HG03139 (cell line): ENCODE data around the gene C6orf136.
"Not testable (repeated sequence)": the region's sequence is repeated elsewhere in the genome, so short reads cannot be mapped to it uniquely, and the experiment has no call there.

Experiments used
- ATAC-seq: cut with Tn5 transposase; IDR thresholded peaks from one replicate; pipeline ENCODE4 v1.9.1; 2021; ENCODE audit not compliant: unreplicated experiment

The C6orf136 gene, protein sequence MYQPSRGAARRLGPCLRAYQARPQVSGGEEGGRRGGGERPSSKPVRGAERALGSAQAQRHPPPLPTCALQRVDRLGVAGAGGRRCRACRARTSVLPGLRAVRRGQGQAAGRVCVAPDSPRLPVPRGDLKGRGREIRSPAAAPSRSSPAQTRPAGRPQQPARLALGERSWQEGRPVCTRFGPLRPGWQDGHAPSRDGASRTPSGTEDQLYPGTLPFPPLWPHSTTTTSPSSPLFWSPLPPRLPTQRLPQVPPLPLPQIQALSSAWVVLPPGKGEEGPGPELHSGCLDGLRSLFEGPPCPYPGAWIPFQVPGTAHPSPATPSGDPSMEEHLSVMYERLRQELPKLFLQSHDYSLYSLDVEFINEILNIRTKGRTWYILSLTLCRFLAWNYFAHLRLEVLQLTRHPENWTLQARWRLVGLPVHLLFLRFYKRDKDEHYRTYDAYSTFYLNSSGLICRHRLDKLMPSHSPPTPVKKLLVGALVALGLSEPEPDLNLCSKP

DNA sequence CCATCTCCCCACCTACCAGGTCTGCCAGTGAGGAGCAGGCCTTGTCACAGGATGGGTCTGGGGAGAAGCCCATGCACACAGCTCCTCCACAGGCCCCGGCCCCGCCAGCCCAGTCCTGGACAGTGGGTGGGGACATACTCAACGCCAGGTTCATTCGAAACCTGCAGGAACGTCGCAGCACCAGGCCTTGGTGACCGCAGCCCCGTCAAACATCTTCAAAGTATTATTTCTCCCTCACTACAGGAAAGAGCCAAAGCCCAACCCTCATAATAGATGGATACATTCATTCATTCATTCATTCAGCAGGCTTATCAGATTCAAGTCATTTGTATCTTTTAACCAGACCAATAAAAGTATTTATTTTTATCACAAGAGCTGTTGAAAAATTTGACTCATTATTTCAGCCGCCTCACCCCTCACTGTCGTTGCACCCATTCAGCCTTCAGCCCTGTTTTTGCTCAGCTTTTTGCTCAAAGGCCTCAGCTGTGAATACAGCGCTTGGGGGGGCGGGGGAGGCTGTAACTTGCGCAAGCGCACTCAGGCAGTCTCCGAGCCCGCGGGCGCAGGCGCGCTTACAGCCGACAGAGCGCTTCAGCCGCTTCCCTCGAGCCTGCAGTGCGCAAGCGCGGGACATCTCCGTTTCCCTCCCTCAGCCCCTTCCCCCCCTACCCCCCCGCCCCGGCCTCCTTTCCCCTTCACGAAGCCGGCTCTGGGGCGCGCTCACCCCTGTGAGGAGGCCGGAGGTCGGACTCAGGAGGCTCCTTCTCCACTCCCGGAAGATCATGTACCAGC is at the start of gene C6orf136:
Gene C6orf136, plus strand, starts transcription at position 684 of the 792 bp plus-strand sequence. Its CDS starts 99 bp downstream, at position 783.
- ATAC-seq, result peak; percentile 47

DNA sequence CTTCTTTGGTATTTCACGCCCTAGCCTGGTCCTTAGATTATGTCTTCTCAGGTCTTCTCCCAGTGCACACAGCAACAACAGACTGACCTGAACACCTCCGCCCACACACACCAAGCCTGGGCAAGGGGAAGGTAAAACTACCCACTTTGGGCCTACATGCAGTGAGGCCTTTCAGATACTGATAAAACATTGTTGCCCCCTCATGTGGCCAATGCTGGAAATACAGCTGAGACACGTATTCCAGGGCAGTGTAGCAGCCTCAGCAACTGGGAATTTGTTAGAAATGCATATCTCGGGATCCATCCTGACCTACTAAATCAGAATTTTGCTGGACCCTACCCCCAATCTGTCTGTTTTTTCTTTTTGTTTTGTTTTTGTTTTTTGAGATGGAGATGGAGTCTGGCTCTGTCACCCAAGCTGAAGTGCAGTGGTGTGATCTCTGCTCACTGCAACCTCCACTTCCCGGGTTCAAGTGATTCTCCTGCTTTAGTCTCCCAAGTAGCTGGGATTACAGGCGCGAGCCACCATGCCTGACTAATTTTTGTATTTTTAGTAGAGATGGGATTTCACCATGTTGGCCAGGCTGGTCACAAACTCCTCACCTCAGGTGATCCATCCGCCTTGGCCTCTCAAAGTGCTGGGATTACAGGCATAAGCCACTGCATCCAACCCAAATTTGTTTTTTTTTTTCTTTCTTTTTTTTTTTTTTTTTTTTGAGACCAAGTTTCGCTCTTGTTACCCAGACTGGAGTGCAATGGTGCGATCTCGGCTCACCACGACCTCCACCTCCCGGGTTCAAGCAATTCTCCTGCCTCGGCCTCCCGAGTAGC is 49.4 kb upstream of the C6orf136 start:
- not testable (repeated sequence) for ATAC-seq

DNA sequence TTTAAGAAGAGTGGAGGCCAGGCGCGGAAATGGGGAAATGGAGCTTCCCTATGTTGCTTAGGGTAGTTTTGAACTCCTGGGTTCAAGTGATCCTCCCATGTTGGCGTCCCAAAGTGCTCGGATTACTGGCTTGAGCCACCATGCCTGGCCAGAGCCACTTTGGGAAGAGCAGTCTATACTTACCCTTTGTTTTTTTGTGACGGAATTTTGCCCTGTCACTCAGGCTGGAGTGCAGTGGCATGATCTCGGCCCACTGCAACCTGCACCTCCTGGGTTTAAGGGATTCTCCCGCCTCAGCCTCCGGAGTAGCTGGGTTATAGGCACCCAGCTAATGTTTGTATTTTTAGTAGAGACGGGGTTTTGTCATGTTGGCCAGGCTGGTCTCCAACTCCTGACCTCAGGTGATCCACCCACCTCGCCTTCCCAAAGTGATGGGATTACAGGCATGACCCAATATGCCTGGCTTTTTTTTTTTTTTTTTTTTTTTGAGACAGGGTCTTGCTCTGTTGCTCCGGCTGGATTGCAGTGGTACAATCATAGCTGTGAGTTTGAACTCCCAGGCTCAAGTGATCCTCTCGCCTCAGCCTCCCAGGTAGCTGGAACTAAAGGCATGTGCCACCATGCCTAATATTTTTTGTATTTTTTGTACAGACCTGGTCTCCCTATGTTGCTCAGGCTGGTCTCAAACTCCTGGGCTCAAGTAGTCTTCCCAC is 47.9 kb upstream of the C6orf136 start:
- ATAC-seq, result no peak

DNA sequence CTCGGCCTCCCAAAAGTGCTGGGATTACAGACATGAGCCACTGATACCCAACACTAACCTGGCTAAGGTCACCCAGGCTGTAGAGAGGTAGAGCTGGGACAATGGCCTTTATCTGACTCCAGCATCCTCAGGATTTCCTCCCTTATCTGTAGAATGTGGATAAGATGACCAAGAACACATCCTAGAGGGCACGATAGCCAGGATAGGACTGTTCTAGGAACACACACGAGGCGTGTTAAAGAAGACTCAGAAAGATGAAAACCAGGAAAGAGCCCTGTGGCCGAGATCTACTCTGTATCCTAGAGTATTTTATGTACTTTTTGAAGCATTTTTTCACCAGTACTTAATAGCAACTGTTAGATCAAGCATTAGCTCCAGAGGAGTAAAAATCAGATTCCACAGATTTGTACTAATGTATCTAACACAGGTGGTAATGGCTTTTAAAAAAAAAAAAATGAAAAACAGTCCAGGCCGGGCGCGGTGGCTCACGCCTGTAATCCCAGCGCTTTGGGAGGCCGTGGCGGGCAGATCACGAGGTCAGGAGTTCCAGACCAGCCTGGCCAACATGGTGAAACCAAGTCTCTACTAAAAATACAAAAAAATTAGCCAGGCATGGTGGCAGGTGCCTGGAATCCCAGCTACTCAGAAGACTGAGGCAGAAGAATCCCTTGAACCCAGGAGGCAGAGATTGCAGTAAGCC is 47.2 kb upstream of the C6orf136 start:
- no peak for ATAC-seq

DNA sequence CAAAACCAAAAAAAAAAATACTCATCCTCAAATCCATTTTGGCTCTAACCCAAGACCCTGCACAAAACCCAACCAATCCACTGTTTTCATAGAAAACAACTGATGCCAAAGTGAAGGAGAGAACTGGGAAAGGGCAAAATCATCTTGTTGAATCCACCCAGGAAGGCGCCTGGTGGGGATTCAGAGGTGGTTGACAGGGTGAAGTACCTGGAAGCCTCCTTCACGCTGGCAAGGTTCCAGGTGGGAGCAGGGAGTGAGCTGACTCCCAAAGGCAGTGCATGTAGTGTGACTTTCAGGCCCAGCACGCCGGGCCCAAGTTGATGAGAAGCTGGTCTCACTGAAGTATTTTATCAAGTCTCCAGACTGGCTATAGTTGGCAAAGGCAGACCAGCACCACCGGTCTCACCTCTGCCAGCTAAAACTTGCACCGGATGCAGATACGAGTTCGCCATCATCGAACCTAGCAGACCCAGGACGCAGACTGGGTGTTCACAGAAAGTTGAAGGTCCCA is 46.4 kb upstream of the C6orf136 start:
- ATAC-seq, result no peak

DNA sequence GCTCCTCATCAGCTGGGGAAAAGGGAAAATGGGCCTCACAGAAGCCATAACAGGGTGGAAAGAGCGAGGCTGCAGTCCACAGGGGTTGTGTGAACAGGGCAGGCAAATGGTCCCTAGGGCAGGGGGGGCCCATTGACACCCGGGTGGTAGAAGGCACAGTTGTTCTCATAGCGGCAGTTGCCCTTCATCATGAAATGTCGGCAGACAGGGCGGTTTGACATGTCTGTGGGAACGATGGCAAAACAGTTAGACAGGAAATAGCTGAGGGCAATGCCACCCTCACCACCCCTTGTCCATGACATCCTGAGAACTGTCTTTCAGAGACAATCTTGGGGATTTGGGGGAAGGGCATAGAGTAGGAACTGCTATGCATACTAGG is 45.5 kb upstream of the C6orf136 start:
- ATAC-seq, result no peak

DNA sequence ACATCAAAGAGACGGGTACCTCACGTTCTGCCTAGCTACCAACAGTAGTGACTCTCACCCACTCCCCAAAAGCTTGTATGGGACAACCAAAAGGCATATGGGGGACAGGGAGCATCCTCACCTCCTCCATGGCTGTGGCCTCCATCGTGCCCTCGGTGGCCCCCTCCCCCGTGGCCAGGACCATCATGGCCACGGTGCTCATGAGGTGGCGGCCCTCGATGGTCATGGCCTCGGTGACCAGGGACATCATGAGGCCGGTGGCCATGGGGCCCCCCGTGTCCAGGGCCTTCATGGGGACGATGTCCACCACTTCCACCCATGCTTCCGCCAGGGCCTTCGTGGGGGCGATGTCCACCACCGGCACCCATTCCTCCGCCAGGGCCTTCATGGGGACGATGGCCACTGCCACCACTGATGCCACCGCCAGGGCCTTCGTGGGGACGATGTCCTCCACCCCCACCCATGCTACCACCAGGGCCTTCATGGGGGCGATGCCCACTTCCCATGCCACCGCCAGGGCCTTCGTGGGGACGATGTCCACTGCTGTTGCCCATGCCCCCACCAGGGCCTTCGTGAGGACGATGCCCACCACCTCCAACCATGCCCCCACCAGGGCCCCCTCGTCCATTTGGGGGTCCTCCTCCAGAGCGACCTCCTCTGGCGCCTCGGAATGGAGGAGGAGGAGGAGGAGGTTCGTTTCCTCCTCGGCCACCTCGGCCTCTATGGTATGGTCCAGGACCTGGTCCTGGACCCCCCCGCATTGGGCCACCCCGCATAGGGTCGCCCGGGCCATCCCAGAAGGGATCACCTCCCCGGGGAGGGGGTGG is 44.9 kb upstream of the C6orf136 start:
- ATAC-seq, result no peak

DNA sequence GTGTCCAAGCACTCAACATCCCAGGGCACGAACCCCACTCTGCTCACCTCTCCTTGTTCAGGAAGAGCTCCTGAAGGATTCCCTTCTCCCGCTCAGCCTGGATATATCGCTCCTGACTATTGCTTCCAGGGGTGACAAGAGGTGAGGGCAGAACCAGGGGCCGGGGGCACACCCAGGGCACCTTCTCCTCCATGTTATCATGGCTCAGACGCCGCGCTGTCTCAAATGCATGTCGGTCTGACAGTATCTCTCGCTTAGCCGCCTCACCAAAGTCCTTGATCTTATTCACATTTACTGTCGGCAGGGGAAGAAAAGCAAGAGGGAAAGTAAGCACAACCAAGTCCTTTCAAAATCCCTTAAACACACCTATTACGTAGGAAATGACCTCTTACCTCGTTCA is 43.0 kb upstream of the C6orf136 start:
- ATAC-seq, result no peak

DNA sequence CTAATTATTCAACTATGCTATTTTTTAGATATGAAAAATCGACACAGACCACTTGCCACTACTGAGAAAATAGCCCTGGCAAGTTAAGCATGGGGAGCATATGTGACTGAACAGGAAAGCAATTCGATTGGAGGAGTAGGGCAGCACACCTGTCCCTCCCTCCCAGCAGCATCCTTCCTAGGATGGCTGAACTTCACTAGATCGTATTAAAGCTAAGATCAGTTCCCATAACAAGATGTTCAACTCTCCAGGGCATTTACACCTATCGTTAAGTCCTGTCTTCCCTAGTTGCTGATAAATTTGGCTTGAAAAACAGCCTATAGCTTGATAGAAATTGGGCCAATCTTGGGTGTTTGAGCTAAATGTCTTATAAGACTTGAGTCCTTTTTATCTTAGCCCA is 36.9 kb upstream of the C6orf136 start:
- no peak for ATAC-seq

DNA sequence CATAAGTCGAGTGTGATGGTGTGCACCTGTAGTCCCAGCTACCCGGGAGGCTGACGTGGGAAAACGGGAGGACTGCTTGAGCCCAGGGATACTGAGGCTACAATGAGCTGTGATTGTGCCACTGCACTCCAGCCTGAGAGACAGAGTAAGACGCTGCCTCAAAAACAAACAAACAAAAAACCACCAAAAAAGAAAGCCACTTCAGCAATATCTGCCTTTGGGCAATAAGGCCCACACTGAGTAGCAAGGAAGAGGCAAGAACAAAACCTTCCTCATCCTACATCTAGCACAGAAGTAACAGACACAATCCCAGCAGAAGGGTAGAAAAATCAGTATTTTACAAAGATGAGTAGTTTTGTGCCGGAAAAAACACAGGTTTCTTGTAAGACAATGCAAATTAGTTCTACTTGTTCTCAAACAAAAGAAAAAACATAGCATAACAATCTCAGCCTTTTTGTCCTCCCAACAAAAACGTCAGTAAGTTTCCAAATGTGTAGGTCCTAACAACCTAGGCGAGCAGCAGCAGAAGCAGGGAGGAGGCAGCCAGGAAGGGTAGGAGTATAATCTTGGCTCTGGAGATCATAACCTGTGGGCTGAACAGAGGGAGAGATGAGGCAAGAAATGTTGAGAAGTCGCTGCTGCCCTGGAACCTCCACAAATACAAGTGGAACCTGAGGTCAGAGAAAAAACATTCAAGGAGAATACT is 35.6 kb upstream of the C6orf136 start:
- ATAC-seq, result no peak

DNA sequence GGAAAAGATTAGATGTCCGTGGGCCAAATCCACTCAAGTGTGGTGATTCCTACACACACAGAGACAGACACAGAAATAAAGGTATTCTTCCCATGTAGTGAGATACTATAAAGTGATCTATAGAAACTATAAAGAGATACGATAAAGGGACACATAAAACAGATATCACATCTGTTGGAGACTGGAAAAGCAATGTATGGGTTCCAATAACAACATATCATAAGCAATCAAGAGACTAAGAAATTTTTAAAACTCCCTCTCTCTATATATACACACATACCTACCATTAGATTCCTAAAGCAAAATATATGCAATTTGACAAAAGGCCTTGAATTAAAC is 35.1 kb upstream of the C6orf136 start:
- no peak for ATAC-seq

DNA sequence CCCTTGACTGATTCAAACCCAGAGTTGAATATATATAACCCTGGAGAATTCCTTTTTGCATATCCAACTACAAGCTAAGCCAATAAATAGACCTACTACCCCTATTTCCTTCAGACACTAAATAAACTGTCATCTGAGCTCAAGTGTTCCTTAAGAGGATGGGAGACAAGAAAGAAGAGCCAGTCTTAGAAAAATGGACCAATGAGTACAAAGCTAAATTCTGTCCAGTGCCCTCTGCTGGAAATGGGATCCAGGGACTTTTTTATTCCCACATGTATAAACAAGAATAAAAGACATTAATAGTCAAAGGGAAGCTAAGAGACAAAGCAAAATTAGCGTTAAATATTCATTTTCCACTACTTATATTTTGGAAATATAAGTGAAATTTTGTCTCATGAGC is 34.7 kb upstream of the C6orf136 start:
- no peak for ATAC-seq

DNA sequence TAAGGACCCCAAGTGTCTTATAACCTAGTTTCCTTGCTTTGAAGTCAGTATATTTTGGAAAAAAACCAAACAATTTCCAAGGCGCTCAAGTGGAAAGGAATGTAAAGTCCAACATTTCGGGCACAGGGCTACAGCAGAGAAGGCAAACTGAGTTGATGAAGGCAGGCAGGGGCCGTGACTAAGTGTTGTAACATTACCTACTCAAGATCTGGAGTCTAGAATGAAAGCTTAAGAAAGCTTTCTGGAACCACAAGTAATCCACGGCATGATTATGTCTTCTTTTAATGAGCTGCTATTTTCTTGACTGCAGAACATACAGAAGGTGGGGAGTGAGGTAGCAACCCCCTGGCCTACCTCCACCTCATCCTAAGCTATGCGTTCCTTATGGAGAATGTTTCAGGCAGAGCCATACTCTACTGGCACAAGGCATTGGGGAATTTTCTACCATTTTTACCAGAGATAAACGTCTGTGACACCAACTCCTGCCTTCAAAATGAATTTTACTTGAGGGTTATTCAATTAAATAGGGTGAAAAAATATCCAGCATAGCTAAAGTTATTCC is 34.2 kb upstream of the C6orf136 start:
- no peak for ATAC-seq

DNA sequence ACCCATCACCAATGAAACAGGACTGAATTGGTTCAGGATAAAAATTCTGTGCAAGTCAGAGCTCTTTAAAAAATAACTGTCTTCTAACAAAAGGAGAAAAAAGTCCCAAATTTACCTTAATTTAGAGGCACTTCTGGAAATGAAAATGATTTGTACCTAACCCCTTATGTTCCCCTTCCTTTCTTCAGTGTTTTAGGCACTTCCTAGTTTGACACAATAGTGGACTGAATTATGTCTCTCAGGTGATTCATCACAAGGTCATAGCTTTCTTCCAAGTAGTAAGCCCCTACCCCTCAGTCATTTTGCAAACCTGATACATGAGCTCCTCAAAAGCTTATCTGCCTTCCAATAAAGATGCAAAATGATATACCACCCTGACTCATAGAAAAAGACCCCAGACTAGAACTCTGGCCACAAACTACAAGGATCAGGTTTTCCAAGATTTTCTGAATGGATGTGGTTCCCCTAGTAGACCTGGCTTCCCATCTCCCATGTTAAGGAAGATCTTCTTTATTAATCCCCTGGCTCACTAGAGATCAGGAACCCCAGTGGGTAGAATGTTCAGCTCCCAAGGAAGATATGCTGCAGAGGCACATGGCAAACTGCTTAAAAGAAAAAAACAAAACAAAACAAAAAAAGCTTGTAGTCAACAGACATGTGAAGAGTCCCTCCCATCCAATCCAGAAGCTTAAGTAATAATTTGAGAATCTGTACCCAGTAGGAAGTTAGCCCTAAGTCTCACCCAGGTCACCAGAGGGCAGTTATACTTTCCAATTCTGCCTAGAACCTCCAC is 33.5 kb upstream of the C6orf136 start:
- no peak for ATAC-seq

DNA sequence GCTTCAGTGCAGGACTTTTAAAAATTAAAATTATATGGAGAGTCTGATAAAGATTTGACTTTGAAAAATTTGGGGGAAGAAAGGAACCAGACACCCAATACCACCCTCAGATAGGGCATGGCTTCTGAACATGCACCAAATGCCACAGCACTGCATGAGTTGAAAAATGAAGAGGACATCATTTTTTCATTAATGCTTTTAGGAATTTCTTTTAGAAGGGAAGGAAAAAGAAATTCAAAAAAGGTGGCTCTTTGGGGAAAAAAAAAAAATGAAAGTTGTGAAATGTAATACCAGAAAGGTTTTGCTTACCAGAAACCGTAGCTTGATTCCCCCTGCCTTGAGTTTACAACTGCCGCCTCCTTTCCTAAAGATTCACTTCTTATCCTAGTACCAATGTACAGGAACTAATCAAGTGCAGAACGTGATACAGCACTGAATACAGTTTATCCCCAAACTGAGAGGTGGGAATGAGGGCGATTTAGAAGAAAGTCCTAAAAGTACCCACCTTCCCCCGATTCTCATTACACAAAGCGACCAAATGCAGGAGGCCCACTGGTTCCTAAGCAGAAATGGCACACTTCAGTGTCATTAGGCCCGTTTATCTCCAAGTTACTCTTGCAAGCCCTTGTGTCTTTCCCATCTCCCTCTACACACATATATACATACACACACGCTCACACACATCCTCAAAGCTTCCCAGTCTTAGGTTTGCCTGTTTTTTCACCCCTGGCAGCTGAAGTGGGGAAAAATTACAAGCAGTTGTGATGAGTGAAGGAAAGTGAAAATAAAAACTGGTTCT is 32.7 kb upstream of the C6orf136 start:
- ATAC-seq, result no peak

DNA sequence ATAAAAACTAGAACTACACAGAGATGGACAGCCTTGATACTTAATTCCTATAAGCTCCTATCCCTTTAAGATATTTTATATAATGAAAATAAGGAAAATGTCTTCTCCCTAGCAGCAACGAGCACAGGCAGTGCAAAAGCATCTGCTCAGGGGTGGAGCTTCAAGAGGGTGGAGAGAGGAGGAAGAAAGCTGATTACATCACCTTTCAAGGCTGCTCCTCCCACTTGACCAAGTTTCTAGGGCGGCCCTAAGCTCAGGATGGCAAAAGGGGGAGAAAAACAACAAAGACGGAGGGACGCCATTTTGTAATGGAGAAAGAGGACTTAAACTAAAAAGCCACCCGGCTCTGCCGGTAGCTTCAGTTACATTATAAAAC is 32.1 kb upstream of the C6orf136 start:
- ATAC-seq, result peak; percentile 42
